SHP77 (cell line): ENCODE measurements around the gene KCNMB4.

Source experiments
- DNase-seq, 2 experiments: peaks; one replicate each; lab custom pipeline; 2025; lab: John Stamatoyannopoulos, UW

The KCNMB4 gene

GRCh38 chr12:70443062-70443673 is 77.1 kb downstream of the KCNMB4 start:
- DNase-seq, result no peak

GRCh38 chr12:70444903-70445302 is 78.8 kb downstream of the KCNMB4 start:
- DNase-seq, result no peak

- DNase-seq, result no peak
These were observed 82.3 kb downstream of the KCNMB4 start for GRCh38 chr12:70448371-70448770.

GRCh38 chr12:70449074-70449752 is 83.1 kb downstream of the KCNMB4 start:
- no peak for DNase-seq

- DNase-seq, result no peak
These were observed 83.8 kb downstream of the KCNMB4 start for GRCh38 chr12:70449753-70450341.

- DNase-seq, result no peak
These were observed 85.4 kb downstream of the KCNMB4 start for GRCh38 chr12:70451528-70451927.

- DNase-seq, result no peak
These were observed 90.9 kb downstream of the KCNMB4 start for GRCh38 chr12:70456953-70457352.

- no peak for DNase-seq
These were observed 93.7 kb downstream of the KCNMB4 start for GRCh38 chr12:70459786-70460185.

GRCh38 chr12:70463997-70464396 is 97.9 kb downstream of the KCNMB4 start:
- DNase-seq, result no peak

- DNase-seq, result no peak
These were observed 100.7 kb downstream of the KCNMB4 start for GRCh38 chr12:70466753-70467152.

GRCh38 chr12:70467476-70467875 is 101.4 kb downstream of the KCNMB4 start:
- DNase-seq, result no peak

GRCh38 chr12:70467918-70468733 is 102.0 kb downstream of the KCNMB4 start:
- peak; percentile 5 to 64 for DNase-seq

GRCh38 chr12:70468741-70469140 is 102.7 kb downstream of the KCNMB4 start:
- DNase-seq, result no peak

GRCh38 chr12:70469221-70469820 is 103.2 kb downstream of the KCNMB4 start:
- no peak for DNase-seq

GRCh38 chr12:70482764-70483163 is 116.7 kb downstream of the KCNMB4 start:
- DNase-seq, result no peak
